Endothelial cell (in vitro differentiated cells): ENCODE measurements around the gene VOPP1. TPM values are rescaled to one million over a fixed set of nuclear protein-coding genes. Genes with fewer than 3 reads are reported as not detected.

ENCODE experiments used
- DNase-seq: peaks from one replicate; pipeline ENCODE4 v3.0.0; 2021; ENCODE audit warnings: low spot score
- H3K27ac Mint-ChIP-seq: one replicate; pipeline ENCODE4 v1.8.0; 2021; ENCODE audit warnings: mixed read lengths, inconsistent platforms; ENCODE audit not compliant: unreplicated experiment
- H3K27me3 Mint-ChIP-seq: one replicate; pipeline ENCODE4 v1.8.0; 2021; ENCODE audit warnings: mild to moderate bottlenecking, moderate library complexity, mixed read lengths, inconsistent platforms; ENCODE audit not compliant: unreplicated experiment
- H3K36me3 Mint-ChIP-seq: one replicate; pipeline ENCODE4 v1.8.0; 2021; ENCODE audit warnings: mild to moderate bottlenecking, low read depth, mixed read lengths, inconsistent platforms; ENCODE audit not compliant: unreplicated experiment
- H3K4me1 Mint-ChIP-seq: one replicate; pipeline ENCODE4 v1.8.0; 2021; ENCODE audit warnings: mild to moderate bottlenecking, mixed read lengths, inconsistent platforms; ENCODE audit not compliant: unreplicated experiment
- H3K4me3 Mint-ChIP-seq: one replicate; pipeline ENCODE4 v1.8.0; 2021; ENCODE audit warnings: mild to moderate bottlenecking, mixed read lengths, inconsistent platforms; ENCODE audit not compliant: unreplicated experiment
- H3K9me3 Mint-ChIP-seq: one replicate; pipeline ENCODE4 v1.8.0; 2021; ENCODE audit warnings: mixed read lengths, inconsistent platforms; ENCODE audit not compliant: unreplicated experiment
- CTCF ChIP-seq: fragments of 200-600 bp; sonication (generic); IDR thresholded peaks from one replicate; pipeline ENCODE4 v1.5.0; 2021; ENCODE audit warnings: antibody characterized with exemption; ENCODE audit not compliant: unreplicated experiment
- total RNA-seq: library from RNA; stranded (reverse); fragmentation: NEBNext Ultra II Directional; extraction: Animal tissue kit (Norgen Biotek cat#: 25700); gene quantifications from one replicate; pipeline ENCODE4 v1.2.1, GENCODE V29; 2021; ENCODE audit not compliant: unreplicated experiment

The VOPP1 gene
- total RNA-seq, 1 donor from 2014 or later, result 54.2 TPM

- no peak for DNase-seq
- no peak overlapping the region for H3K4me3 Mint-ChIP-seq
- peaks cover 3% of the 10 kb centered on the region for H3K27me3 Mint-ChIP-seq
- TF ChIP-seq CTCF, result peak; percentile 35
- H3K4me1 Mint-ChIP-seq, result no peaks in the 10 kb centered on the region
- H3K9me3 Mint-ChIP-seq, result peaks cover under 1% of the 10 kb centered on the region
- H3K36me3 Mint-ChIP-seq, result no peaks in the 10 kb centered on the region
- peak overlapping the region; percentile 40 for H3K27ac Mint-ChIP-seq
Observed at GRCh38 chr7:55432939-55433784, 139.1 kb downstream of the VOPP1 start.

- Mint-ChIP-seq H3K36me3 (no peaks in the 10 kb centered on the region), H3K4me1 (no peaks in the 10 kb centered on the region), H3K9me3 (no peaks in the 10 kb centered on the region), H3K27me3 (peaks cover 2% of the 10 kb centered on the region), H3K4me3 (no peak overlapping the region), H3K27ac (peak overlapping the region; percentile 40)
- TF ChIP-seq CTCF, result no peak
- no peak for DNase-seq
Observed at GRCh38 chr7:55432506-55432905, 139.8 kb downstream of the VOPP1 start.

- no peaks in the 10 kb centered on the region for H3K9me3 Mint-ChIP-seq
- no peak overlapping the region for H3K4me3 Mint-ChIP-seq
- no peaks in the 10 kb centered on the region for H3K4me1 Mint-ChIP-seq
- H3K36me3 Mint-ChIP-seq, result no peaks in the 10 kb centered on the region
- H3K27me3 Mint-ChIP-seq, result no peaks in the 10 kb centered on the region
- TF ChIP-seq CTCF, result no peak
- no peak overlapping the region for H3K27ac Mint-ChIP-seq
- DNase-seq, result no peak
Observed at GRCh38 chr7:55431898-55432297, 140.4 kb downstream of the VOPP1 start.

- Mint-ChIP-seq H3K4me1 (no peaks in the 10 kb centered on the region), H3K36me3 (peaks cover 9% of the 10 kb centered on the region), H3K27ac (no peak overlapping the region), H3K9me3 (no peaks in the 10 kb centered on the region), H3K4me3 (no peak overlapping the region), H3K27me3 (no peaks in the 10 kb centered on the region)
- no peak for TF ChIP-seq CTCF
- no peak for DNase-seq
Observed at GRCh38 chr7:55429835-55430499, 142.3 kb downstream of the VOPP1 start.

- Mint-ChIP-seq H3K36me3 (peaks cover 9% of the 10 kb centered on the region), H3K9me3 (no peaks in the 10 kb centered on the region), H3K27ac (no peak overlapping the region), H3K4me3 (no peak overlapping the region), H3K4me1 (no peaks in the 10 kb centered on the region), H3K27me3 (no peaks in the 10 kb centered on the region)
- DNase-seq, result no peak
- TF ChIP-seq CTCF, result no peak
Observed at GRCh38 chr7:55427800-55428199, 144.5 kb downstream of the VOPP1 start.
